Measurements from ENCODE around the gene METTL2A.
"Not testable (repeated sequence)": the region's sequence is repeated elsewhere in the genome, so short reads cannot be mapped to it uniquely, and the experiment has no call there.

GRCh38 chr17:62464422-62464821, 40.7 kb downstream of the METTL2A start:
- TF ChIP-seq POLR2A (IDR thresholded peaks at IDR 0.05); CTCF (IDR thresholded peaks at IDR 0.05 in 4 of 5, conservative IDR thresholded peaks at IDR 0.05 in 1 of 5): not testable (repeated sequence)

Data from gastrocnemius medialis (tissue), 4 donors.